ENCODE measurements around the gene EEPD1. TPM values are rescaled to one million over a fixed set of nuclear protein-coding genes. Genes with fewer than 3 reads are reported as not detected.
"Not testable (repeated sequence)": the region's sequence is repeated elsewhere in the genome, so short reads cannot be mapped to it uniquely, and the experiment has no call there.

EEPD1 gene
- total RNA-seq, 1 donor from 2014 or later = 9.9 TPM

DNA sequence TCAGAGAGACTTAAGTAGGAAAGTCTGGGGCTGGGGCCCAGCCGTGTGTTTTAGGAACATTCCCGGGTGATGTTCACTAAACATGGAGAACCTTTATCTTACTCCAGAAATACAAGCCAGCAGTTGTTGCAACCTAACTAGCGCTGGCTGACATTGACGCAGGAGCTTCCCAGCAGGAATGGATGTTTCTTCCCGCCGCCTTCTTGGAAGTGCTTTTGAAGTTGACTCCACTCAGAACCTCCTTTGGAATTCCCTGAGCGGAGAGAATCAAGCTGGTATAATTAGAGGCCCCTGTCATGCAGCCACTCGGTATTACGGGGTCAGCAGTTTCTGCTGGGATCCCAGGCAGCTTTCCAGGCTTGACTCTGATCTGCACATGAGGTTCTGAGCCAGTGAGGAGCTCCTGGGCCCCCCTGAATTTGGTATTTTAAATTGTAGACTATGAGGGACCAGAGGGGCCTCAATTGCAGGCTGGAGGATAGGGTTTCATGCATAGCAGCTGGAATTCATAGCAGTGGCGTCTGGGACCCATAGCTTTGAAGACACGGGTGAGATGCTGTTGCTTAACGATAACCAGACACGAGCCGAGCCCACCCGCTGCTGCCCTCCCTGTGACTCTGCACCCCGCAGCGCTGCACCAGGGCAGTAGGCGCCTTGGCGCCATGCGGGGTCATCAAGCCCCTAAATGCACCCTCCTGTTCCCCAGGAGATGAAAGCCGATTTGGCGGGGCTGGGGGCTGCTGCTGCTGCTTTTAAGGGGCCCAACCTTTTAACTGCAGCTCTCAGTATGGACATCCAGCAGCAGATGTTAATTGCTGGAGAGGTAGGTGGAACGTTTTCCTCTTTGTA lies 61.8 kb downstream of the EEPD1 start:
- DNase-seq (ENCODE audit: low spot score) = peak; percentile 73

DNA sequence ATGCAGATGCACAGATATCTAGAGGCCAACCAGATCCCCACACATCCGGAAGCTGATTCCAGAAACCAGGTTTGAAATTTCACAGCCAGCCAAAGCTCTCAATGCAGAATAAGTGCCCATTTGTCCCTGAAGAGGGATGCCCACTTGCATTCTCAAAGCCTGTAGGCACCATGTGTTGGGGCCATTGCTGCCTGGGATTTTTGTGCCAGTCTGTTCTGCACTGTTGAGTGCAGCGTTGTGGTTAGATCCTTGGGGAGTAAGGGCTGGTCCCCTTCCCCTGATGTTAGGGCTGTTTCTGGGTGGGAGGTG lies 62.4 kb downstream of the EEPD1 start:
- no peak for DNase-seq (ENCODE audit: low spot score)

DNA sequence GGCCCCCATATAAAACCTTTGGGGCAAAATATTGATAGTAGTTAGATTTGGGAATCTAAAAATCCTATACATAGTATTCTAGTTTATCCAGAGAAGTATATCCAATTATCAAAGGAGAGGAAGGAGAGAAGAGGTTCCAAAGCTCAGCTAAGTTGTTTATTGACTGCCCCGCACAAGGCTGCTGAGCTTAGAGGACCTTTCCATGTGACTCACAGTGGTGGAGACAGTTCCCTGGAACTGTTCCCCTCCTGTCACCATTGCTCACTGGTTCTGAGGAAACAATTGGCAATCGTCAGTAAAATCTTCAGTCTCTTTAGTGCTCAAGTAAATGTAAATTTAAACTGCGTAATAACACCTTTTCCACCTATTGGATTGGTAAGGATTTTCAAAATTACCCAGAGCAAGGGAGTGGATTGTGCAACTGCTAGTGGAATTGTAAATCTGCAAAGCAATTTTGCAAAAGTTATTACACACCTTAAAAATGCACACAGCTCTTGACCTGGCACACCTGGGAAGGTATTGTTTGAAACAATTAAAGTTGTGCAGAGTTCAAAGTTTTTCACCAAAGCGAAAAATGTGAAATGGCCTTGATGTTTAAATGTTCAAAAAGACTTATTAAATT lies 63.1 kb downstream of the EEPD1 start:
- DNase-seq (ENCODE audit: low spot score) = no peak

DNA sequence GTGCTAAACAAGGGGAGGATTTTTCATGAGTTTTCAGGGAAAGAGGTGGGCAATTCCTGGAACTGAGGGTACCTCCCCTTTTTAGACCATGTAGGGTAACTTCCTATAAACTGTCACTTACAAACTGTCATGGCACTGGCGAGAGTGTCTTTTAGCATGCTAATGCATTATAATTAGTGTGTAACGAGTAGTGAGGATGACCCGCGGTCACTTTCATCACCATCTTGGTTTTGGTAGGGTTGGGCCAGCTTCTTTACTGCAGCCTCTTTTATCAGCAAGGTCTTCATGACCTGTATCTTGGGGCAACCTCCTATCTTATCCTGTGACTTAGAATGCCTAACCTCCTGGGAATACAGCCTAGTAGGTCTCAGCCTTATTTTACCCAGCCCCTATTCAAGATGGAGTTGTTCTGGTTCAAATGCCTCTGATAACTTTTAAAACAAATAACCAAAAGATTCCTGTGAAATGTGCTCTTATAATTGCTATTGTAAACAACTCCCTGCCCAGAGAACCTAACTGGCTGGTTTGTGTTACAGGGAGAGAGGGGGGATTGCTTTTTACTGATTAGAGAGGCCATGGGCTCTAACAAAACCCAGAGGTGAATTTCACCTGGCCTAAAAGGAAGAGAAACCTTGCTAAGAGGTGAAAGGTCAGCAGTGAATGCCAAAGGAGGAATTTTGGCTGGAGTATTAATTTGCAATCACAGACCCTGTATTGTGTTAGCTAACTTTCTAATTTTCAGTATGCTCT lies 64.3 kb downstream of the EEPD1 start:
- no peak for DNase-seq (ENCODE audit: low spot score)

DNA sequence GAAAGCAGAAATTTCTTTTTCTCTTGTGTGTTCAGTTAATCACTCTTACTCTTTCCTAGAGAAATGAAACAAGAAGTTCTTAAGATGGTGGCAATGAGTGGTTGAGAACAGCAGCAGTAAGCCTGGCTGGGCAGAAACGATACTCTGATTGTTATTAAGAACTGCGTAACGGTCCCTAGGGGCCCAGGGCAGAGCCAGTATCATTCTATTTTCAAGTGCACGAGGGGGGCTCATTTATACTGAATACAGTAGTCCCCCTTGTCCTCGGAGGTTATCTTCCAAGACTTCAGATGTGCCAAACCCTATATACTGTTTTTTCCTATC lies 64.9 kb downstream of the EEPD1 start:
- DNase-seq (ENCODE audit: low spot score) = no peak

DNA sequence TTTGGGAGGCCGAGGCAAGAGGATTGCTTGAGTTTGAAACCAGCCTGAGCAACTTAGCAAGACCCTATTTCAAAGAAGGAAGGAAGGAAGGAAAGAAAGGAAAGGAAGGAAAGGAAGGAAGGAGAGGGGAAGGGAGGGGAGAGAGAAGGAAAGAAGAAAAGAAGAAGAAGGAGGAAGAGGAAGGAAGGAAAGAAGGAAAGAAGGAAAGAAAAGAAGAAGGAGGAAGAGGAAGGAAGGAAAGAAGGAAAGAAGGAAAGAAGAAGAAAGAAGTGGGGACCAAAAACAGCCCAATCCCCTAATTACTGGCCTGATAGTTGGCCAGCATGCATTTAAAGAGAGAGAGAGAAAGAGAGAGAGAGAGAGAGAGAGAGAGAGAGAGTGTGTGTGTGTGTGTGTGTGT lies 66.4 kb downstream of the EEPD1 start:
- no peak for DNase-seq (ENCODE audit: low spot score)

DNA sequence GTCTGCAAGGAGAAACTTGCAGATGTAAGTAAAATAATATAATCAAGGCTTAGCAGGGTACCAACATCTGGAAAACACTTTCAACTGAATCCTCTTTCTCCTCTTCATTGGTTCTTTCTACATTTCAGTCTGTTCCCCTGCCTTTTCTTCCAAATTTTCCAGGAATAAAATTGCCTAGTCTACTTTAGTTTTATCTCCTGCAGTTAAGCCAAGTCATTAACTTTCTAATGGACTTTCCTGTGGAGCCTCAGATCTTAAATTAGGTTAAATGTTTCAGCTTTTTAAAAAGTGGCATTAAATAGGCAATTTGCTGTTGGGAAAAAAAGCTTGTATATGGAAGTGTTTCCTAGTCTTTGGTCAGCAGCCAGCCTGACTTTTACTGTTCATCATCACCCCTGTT lies 70.8 kb downstream of the EEPD1 start:
- DNase-seq (ENCODE audit: low spot score) = no peak

DNA sequence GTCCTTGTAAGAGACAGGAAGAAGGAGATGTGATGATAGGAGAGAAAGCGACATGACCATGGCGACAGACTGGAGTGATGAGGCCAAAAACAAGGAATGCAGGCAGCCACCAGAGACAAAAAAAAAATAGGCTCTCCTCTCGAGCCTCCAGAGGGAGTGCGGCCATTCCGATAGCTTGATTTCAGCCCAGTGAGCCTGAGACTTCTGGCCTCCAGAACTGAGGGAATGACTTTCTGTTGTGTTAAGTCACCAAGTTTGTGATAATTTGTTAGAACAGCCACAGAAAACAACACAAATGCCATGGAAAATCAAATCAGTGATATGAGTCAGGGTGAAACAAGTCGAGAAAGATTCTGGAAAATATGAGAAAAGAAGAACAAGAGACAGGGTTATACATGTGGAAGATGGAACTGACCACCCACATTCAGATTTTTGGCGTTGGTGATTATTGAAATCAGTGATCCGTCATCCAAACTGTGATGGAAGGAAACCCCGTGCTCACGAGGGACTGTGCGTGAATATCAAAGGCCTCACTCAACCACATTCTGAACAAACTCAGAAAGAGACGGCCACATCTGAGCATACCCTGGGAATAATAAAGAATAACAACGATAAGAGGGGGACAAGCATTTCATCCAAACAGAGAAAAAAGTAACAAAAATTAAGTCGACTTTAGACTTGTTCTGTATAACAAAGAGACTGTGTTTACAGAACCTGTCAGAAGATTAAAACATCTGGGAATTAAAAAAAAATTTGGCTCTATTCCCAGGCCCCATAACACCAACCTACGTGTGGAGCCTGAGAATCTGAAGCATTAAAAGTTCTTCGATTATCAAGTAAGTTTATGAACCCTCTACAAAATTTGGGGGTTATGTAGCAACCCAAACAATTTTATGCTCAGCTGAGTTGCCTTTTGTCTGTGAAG lies 72.1 kb downstream of the EEPD1 start:
- DNase-seq (ENCODE audit: low spot score) = no peak

DNA sequence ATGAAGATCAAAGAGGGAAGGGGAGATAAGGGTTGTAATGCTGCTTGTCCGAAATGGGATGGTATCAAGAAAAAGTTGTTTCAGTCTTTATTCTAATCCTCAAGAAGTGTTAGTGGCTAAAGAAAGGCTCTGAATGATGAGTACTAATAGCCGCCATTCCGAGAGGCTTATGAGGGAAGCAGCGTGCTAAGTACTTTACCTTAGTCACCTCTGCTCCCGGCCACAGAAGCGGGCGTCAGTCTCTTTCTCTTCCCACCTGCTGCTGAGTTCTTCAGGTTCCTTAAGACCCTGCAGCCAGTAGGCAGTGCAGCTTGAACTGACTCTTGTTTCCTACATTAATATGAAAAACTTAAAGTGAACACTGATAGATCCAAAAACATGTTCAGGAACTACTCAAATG lies 73.1 kb downstream of the EEPD1 start:
- no peak for DNase-seq (ENCODE audit: low spot score)

DNA sequence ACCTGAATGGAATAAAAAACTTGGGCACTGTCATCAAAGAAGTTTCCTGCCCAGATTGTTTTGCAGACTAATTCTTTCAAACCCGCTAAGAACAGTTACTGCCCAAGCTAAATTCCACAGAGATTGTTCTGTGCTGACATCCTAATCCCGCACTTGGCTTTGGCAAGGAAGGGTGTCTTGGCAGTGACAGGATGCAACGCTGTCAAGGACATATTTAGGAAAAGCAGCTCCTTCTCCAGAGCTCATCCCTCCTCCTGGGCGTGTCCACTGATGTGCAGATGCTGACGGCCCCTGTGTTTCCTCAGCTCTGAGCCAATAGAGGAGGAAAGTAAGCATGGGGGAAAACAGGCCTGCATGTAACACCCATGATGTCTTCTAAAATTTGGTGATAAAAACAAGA lies 74.2 kb downstream of the EEPD1 start:
- peak; percentile 96 for DNase-seq (ENCODE audit: low spot score)

DNA sequence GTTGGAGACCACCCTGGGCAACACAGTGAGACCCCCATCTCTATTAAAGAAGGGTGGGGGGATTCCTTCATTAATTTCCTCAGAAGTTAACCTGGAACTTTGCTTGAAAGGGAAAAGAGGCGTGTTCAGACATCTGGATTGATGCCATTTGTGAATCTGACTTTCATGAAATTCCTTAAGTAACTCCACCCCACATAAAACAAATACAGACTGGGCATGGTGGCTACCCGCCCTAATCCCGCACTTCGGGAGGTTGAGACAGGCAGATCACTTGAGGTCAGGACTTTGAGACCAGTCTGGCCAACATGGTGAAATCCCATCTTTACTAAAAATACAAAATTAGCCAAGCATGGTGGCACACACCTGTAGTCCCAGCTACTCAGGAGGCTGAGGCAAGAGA lies 75.0 kb downstream of the EEPD1 start:
- no peak for DNase-seq (ENCODE audit: low spot score)

DNA sequence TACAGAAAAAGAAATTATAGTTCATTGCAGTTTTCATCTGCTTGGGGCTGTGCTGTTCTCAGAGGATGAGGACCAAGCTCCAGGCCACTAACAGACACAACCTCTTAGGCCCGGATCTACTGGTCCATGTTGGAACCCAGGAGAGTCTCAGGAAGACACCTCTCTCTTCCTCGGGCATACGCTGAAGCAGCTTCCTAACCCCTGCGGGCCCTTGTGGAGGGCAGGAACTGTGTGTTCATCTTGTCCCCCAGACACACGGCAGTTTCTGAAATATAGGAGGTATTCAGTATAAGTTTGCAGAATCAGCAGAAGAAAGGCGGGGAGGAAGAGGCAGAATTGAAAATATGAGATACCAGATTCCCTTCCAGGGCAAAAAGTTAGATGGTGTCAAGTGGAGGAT lies 78.4 kb downstream of the EEPD1 start:
- no peak for DNase-seq (ENCODE audit: low spot score)

DNA sequence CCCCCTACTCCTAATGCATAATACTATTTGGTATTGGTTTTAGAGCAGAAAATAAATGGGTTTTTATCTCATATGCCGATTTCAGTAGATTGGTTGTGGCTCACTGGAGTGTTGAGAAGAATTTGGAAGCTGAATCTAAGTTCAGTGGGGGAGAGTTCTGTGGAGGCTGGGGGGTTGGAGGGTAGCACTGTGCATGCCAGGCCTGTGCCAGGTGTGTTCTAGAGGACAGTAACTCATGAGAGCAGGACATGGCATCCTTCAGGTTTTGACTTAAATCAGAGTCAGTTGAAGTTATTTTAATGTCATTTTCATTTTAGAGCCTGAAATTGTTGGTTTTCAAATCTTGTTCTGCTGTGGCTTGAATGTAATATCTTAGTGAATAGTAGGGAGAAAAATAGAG lies 79.5 kb downstream of the EEPD1 start:
- DNase-seq (ENCODE audit: low spot score) = no peak

DNA sequence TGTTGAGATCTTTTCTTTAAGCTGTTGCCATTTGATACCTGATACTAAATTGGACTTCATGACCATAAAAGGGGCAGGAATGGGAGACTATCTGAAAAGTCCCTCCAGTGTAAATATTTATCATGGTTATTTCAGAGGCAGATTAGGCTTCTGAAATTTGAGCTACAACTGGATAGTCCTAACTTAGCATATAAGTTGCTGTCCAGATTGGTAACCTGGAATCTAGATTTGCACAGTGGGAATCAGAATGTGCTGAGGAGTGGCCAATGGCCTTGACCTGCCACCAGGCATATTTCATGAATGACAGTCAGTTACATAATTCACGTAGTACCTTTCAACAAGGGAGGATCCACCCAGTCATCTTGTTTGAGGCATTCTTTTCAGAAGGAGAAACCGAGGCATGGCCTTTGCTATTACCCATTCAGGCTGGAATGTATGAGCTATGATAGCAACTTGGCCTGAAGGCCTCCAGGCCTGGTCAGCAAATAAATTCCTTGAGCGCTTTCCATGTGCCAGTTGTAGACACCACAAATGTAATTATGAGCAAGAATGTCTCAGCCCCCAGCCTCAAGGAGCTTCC lies 80.0 kb downstream of the EEPD1 start:
- no peak for DNase-seq (ENCODE audit: low spot score)

DNA sequence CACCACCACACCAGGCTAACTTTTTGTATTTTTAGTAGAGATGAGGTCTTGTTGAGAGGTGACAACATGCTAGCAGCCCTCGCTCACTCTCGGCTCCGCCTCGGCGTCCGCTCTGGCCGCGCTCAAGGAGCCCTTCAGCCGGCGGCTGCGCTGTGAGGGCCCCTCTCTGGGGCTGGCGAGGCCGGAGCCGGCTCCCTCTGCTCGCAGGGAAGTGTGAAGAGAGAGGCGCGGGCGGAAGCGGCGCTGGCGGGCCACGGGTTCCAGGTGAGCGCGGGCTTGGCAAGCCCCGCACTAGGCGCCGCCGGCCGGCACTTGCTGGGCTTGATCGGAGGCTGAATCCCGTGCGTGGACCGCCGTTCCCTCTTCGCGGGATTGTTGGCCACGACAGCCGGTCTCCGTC lies 83.0 kb downstream of the EEPD1 start:
- no peak for DNase-seq (ENCODE audit: low spot score)

DNA sequence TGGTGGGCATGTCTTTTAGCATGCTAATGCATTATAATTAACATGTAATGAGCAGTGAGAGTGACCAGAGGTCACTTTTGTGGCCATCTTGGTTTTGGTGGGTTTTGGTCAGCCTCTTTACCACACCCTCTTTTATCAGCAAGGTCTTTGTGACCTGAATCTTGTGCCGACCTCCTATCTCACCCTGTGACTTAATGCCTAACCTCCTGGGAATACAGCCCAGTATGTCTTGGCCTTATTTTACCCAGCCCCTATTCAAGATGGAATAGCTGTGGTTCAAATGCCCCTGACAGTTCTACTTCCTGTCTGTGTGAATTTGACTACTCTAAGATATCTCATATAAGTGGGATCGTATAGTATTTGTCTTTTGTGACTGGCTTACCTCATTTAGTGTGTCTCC lies 85.1 kb downstream of the EEPD1 start:
- no peak for DNase-seq (ENCODE audit: low spot score)

DNA sequence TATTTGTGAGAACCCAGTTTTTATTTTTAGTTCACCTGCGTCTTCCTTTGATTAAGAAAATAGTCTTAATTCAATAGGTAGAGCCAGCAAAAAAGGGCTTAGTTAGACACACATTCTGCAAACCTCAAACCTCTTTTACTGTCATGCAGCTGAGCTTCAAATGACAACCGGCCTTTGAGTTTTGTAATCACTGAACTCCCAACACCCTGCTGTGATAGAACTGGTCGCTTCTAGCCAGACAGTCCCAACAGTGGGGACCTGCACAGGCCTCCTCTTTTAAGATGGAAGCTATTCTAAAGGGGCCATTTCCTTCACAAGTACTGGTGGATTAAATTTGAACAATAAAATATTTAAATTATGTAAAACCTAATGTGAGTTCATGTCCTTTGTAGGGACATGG lies 90.3 kb downstream of the EEPD1 start:
- DNase-seq (ENCODE audit: low spot score) = not testable (repeated sequence)

DNA sequence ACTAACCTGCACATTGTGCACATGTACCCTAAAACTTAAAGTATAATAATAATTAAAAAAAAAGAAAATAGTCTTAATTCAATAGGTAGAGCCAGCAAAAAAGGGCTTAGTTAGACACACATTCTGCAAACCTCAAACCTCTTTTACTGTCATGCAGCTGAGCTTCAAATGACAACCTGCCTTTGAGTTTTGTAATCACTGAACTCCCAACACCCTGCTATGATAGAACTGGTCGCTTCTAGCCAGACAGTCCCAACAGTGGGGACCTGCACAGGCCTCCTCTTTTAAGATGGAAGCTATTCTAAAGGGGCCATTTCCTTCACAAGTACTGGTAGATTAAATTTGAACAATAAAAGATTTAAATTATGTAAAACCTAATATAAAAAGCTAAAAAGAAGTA lies 90.9 kb downstream of the EEPD1 start:
- DNase-seq (ENCODE audit: low spot score) = not testable (repeated sequence)

DNA sequence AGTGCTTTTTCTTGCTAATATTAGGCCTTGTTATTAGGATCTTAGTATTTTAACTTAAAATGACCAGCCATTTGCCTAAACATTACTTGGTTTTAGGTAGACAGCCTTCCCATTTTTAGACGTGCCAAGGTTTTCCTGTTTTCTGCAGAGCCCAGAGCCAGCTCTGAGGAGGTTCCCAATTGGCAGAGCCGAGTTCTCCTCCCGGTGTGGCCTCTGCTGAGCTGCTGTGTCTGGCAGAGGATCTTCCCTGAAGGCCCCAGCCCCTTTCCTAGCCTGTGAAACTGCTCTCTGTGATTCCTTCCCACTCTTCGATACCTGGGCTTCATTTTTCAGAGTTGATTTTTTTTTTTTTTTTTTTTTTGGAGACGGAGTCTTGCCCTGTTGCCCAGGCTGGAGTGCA lies 91.4 kb downstream of the EEPD1 start:
- peak; percentile 72 for DNase-seq (ENCODE audit: low spot score)

DNA sequence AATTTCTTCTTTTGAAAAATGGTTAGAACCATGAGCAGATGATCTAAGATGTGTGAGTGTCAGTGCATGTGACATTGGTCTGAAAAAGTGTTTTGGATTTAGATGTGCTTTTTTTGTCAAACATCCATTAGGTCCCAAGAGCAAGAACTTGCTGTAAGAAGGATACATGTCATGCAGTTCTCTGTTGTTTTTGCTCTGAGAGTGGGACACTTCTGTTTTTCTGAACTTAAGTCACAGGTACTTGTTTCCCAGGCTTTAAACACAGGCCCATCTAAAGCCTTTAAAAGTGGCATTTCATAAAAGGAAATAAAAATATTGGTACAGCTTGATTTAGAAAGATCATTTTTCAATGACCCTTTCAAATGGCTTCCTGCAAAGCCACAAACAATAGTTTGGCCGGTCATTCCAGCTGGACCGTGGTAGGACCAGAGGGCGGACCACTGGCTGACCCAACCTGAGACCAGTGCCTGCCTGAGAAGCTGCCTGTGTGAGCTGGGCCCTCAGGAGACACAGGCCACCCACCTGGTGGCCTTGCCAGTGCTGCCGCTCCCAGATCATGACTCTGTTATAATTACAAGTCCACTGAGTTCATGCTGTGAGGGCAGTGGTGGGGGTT lies 92.7 kb downstream of the EEPD1 start:
- no peak for DNase-seq (ENCODE audit: low spot score)

DNA sequence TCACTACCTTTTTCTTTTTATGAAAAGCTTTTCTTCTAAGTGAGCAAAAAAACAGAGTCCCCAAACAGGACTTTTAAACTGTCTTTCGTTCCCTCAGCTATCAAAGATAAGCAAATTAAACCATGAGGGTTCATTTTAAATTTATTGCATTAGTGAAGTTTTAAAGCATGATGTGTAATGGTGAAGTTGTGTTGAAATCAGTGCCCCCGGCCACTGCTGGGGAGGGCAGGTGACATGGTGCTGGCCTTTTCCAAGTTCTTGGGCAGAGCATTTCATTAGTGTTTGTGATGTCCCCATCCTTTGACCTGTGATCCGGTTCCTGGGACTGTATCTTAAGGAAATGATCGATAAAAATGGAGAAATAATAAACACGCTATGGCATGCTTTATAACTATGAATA lies 96.0 kb downstream of the EEPD1 start:
- no peak for DNase-seq (ENCODE audit: low spot score)
